Measurements from ENCODE around the gene PCGF2.

The PCGF2 gene

GRCh38 chr17:38707678-38708351 is 40.3 kb downstream of the PCGF2 start:
- H3K4me3 Mint-ChIP-seq, result peak overlapping the region; percentile 97
- H3K9me3 Mint-ChIP-seq (ENCODE audit: low read depth), result no peaks in the 10 kb centered on the region
- H3K27ac Mint-ChIP-seq, result peak overlapping the region; percentile 74
- H3K4me1 Mint-ChIP-seq (ENCODE audit: low read depth), result peaks cover 40% of the 10 kb centered on the region
- peaks cover 5% of the 10 kb centered on the region for H3K36me3 Mint-ChIP-seq
- no peaks in the 10 kb centered on the region for H3K27me3 Mint-ChIP-seq

GRCh38 chr17:38706505-38707216 is 41.5 kb downstream of the PCGF2 start:
- Mint-ChIP-seq H3K4me3 (peak overlapping the region; percentile 97), H3K9me3 (ENCODE audit: low read depth) (no peaks in the 10 kb centered on the region), H3K27me3 (no peaks in the 10 kb centered on the region), H3K36me3 (peaks cover 5% of the 10 kb centered on the region), H3K27ac (peak overlapping the region; percentile 95), H3K4me1 (ENCODE audit: low read depth) (peaks cover 38% of the 10 kb centered on the region)

GRCh38 chr17:38705803-38706504 is 42.2 kb downstream of the PCGF2 start:
- peaks cover 5% of the 10 kb centered on the region for H3K36me3 Mint-ChIP-seq
- peak overlapping the region; percentile 95 for H3K27ac Mint-ChIP-seq
- no peaks in the 10 kb centered on the region for H3K27me3 Mint-ChIP-seq
- H3K9me3 Mint-ChIP-seq (ENCODE audit: low read depth), result no peaks in the 10 kb centered on the region
- H3K4me1 Mint-ChIP-seq (ENCODE audit: low read depth), result peaks cover 42% of the 10 kb centered on the region
- H3K4me3 Mint-ChIP-seq, result peak overlapping the region; percentile 97

GRCh38 chr17:38705523-38705802 is 42.7 kb downstream of the PCGF2 start:
- peaks cover 5% of the 10 kb centered on the region for H3K36me3 Mint-ChIP-seq
- peaks cover 41% of the 10 kb centered on the region for H3K4me1 Mint-ChIP-seq (ENCODE audit: low read depth)
- no peaks in the 10 kb centered on the region for H3K9me3 Mint-ChIP-seq (ENCODE audit: low read depth)
- no peak overlapping the region for H3K27ac Mint-ChIP-seq
- peak overlapping the region; percentile 56 for H3K4me3 Mint-ChIP-seq
- H3K27me3 Mint-ChIP-seq, result no peaks in the 10 kb centered on the region

- Mint-ChIP-seq H3K27ac (peak within 1 kb of the TSS; percentile 100), H3K4me1 (ENCODE audit: low read depth) (peaks cover 41% of the 10 kb centered on the region), H3K36me3 (peaks cover 6% of the 10 kb centered on the region), H3K27me3 (no peaks in the 10 kb centered on the region), H3K9me3 (ENCODE audit: low read depth) (no peaks in the 10 kb centered on the region), H3K4me3 (peak within 1 kb of the TSS; percentile 99)
Observed at GRCh38 chr17:38704606-38705522, 43.3 kb downstream of the PCGF2 start, which contains the start of gene MLLT6. MLLT6 (plus strand) TSS chr17:38705273; CDS start chr17:38705633, 360 bp downstream.

- Mint-ChIP-seq H3K4me3 (peak overlapping the region; percentile 99), H3K4me1 (ENCODE audit: low read depth) (peaks cover 40% of the 10 kb centered on the region), H3K27ac (peak overlapping the region; percentile 100), H3K9me3 (ENCODE audit: low read depth) (no peaks in the 10 kb centered on the region), H3K36me3 (peaks cover 5% of the 10 kb centered on the region), H3K27me3 (no peaks in the 10 kb centered on the region)
Observed at GRCh38 chr17:38703742-38704605, 44.2 kb downstream of the PCGF2 start.

GRCh38 chr17:38702916-38703741 is 45.0 kb downstream of the PCGF2 start:
- H3K4me3 Mint-ChIP-seq, result peak overlapping the region; percentile 99
- peak overlapping the region; percentile 100 for H3K27ac Mint-ChIP-seq
- no peaks in the 10 kb centered on the region for H3K9me3 Mint-ChIP-seq (ENCODE audit: low read depth)
- H3K4me1 Mint-ChIP-seq (ENCODE audit: low read depth), result peaks cover 43% of the 10 kb centered on the region
- no peaks in the 10 kb centered on the region for H3K27me3 Mint-ChIP-seq
- H3K36me3 Mint-ChIP-seq, result peaks cover 4% of the 10 kb centered on the region

GRCh38 chr17:38702166-38702915 is 45.8 kb downstream of the PCGF2 start:
- Mint-ChIP-seq H3K36me3 (peaks cover 2% of the 10 kb centered on the region), H3K4me1 (ENCODE audit: low read depth) (peaks cover 43% of the 10 kb centered on the region), H3K27ac (peak overlapping the region; percentile 100), H3K9me3 (ENCODE audit: low read depth) (no peaks in the 10 kb centered on the region), H3K27me3 (no peaks in the 10 kb centered on the region), H3K4me3 (peak overlapping the region; percentile 99)

GRCh38 chr17:38701504-38702165 is 46.5 kb downstream of the PCGF2 start:
- Mint-ChIP-seq H3K36me3 (peaks cover 2% of the 10 kb centered on the region), H3K9me3 (ENCODE audit: low read depth) (no peaks in the 10 kb centered on the region), H3K4me3 (peak overlapping the region; percentile 86), H3K27ac (peak overlapping the region; percentile 99), H3K27me3 (no peaks in the 10 kb centered on the region), H3K4me1 (ENCODE audit: low read depth) (peaks cover 44% of the 10 kb centered on the region)

- no peak overlapping the region for H3K4me3 Mint-ChIP-seq
- no peaks in the 10 kb centered on the region for H3K9me3 Mint-ChIP-seq (ENCODE audit: low read depth)
- H3K4me1 Mint-ChIP-seq (ENCODE audit: low read depth), result peaks cover 47% of the 10 kb centered on the region
- H3K27ac Mint-ChIP-seq, result peak overlapping the region; percentile 84
- no peaks in the 10 kb centered on the region for H3K27me3 Mint-ChIP-seq
- H3K36me3 Mint-ChIP-seq, result peaks cover 2% of the 10 kb centered on the region
Observed at GRCh38 chr17:38698760-38699159, 49.4 kb downstream of the PCGF2 start.

- peak overlapping the region; percentile 67 for H3K27ac Mint-ChIP-seq
- no peaks in the 10 kb centered on the region for H3K9me3 Mint-ChIP-seq (ENCODE audit: low read depth)
- H3K4me1 Mint-ChIP-seq (ENCODE audit: low read depth), result peaks cover 47% of the 10 kb centered on the region
Observed at GRCh38 chr17:38697061-38697820, 50.9 kb downstream of the PCGF2 start.

More at GRCh38 chr17:38697061-38697820, 50.9 kb downstream of the PCGF2 start:
- H3K27me3 Mint-ChIP-seq, result no peaks in the 10 kb centered on the region
- peaks cover 2% of the 10 kb centered on the region for H3K36me3 Mint-ChIP-seq
- peak overlapping the region; percentile 56 for H3K4me3 Mint-ChIP-seq

Data from activated naive CD8-positive, alpha-beta T cell (primary cell).